Measurements from ENCODE around the gene COL23A1. TPM values are rescaled to one million over a fixed set of nuclear protein-coding genes. Genes with fewer than 3 reads are reported as not detected.

The COL23A1 gene
- total and polyA plus RNA-seq, 2 experiments from 2014 or later = 4.8 to 8.2 TPM

DNA sequence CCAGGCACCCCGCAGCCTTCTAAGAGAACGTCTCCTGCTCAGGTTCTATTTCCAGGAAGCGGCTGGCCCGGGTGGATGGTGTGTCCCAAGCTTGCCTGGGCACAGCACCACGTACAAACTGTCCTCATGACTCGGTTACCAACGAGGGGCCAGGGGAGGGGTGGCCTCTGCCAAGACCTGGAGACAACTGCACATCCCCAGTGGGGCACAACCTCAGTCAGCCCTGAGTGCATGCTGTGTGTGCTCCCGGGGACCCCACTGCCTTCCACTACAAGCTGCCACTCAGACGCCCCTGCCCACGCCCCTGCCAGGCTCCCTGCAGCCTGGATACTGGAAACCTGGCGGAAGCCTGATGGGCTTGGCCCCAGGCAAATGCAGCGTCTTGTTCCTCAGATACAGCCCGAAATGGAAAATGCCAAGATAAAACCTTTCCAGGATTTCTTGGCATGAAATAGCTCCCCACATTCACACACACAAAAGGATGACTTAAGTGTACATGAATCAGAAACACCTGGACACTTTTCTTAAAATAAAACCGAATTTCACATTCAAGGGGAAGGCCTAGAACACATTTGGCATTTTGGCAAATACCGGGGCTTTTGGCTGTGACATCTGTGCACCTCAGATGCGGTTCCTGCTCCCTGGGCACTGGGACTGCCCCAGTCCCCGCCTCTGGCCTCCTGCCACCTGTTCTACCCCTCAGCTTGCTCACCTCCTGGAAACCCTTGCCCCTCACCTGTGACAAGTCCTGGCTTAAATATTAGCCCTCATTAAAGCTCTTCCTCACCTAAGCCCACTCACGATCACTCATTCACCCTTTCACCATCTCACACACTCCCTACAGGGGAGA lies 62.5 kb downstream of the COL23A1 start:
- Mint-ChIP-seq H3K4me1 (peaks cover 23% of the 10 kb centered on the region), H3K27me3 (ENCODE audit: insufficient read depth, low read depth, poor library complexity) (peaks cover 5% of the 10 kb centered on the region), H3K9me3 (no peaks in the 10 kb centered on the region), H3K27ac (no peak overlapping the region), H3K36me3 (ENCODE audit: low read depth) (no peaks in the 10 kb centered on the region), H3K4me3 (no peak overlapping the region)
- ATAC-seq (no peak), DNase-seq (ENCODE audit: low spot score) (no peak)
- no peak overlapping the region; the same call in 1 of the 2 replicates for H3K4me2 ChIP-seq
- H3K79me2 ChIP-seq (replicated peaks; ENCODE audit: insufficient read depth) = no peaks in the 10 kb centered on the region
- no peak overlapping the region for H2AFZ ChIP-seq
- H3K27me3 ChIP-seq (ENCODE audit: insufficient read depth) = no peaks in the 10 kb centered on the region
- H3K4me1 ChIP-seq (ENCODE audit: insufficient read depth) = peaks cover 15% of the 10 kb centered on the region
- no peaks in the 10 kb centered on the region for H3K36me3 ChIP-seq (ENCODE audit: insufficient read depth)
- no peak overlapping the region for H3K27ac ChIP-seq (ENCODE audit: low read depth)
- no peak overlapping the region for H3K4me3 ChIP-seq
- no peaks in the 10 kb centered on the region for H3F3A ChIP-seq (replicated peaks; ENCODE audit: low read depth)
- no peaks in the 10 kb centered on the region for H3K9me2 ChIP-seq (ENCODE audit: insufficient read depth)
- H4K20me1 ChIP-seq (replicated peaks; ENCODE audit: insufficient read depth) = no peaks in the 10 kb centered on the region
- TF ChIP-seq, protein P1, sequence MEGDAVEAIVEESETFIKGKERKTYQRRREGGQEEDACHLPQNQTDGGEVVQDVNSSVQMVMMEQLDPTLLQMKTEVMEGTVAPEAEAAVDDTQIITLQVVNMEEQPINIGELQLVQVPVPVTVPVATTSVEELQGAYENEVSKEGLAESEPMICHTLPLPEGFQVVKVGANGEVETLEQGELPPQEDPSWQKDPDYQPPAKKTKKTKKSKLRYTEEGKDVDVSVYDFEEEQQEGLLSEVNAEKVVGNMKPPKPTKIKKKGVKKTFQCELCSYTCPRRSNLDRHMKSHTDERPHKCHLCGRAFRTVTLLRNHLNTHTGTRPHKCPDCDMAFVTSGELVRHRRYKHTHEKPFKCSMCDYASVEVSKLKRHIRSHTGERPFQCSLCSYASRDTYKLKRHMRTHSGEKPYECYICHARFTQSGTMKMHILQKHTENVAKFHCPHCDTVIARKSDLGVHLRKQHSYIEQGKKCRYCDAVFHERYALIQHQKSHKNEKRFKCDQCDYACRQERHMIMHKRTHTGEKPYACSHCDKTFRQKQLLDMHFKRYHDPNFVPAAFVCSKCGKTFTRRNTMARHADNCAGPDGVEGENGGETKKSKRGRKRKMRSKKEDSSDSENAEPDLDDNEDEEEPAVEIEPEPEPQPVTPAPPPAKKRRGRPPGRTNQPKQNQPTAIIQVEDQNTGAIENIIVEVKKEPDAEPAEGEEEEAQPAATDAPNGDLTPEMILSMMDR (conservative IDR thresholded peaks at IDR 0.05; ENCODE audit: low read depth in 2 of 2) = no peak
- TF ChIP-seq EZH2 (IDR thresholded peaks at IDR 0.05; ENCODE audit: low read depth, unreplicated experiment) (no peak), EZH2phosphoT487 (IDR thresholded peaks at IDR 0.05; ENCODE audit: unreplicated experiment) (no peak), POLR2AphosphoS5 (IDR thresholded peaks at IDR 0.05; ENCODE audit: low read depth) (no peak), ZNF331 (CRISPR knock-in tag; IDR thresholded peaks at IDR 0.05; ENCODE audit: low read depth) (no peak), JUNB (IDR thresholded peaks at IDR 0.05; ENCODE audit: unreplicated experiment) (no peak), ZNF114 (CRISPR knock-in tag; IDR thresholded peaks at IDR 0.05) (no peak), CREB1 (CRISPR knock-in tag; IDR thresholded peaks at IDR 0.05; ENCODE audit: low read depth) (no peak), STAT1 (IDR thresholded peaks at IDR 0.05; ENCODE audit: unreplicated experiment) (no peak), NANOG (IDR thresholded peaks at IDR 0.05; ENCODE audit: borderline replicate concordance) (no peak)
- TF ChIP-seq, protein P2, sequence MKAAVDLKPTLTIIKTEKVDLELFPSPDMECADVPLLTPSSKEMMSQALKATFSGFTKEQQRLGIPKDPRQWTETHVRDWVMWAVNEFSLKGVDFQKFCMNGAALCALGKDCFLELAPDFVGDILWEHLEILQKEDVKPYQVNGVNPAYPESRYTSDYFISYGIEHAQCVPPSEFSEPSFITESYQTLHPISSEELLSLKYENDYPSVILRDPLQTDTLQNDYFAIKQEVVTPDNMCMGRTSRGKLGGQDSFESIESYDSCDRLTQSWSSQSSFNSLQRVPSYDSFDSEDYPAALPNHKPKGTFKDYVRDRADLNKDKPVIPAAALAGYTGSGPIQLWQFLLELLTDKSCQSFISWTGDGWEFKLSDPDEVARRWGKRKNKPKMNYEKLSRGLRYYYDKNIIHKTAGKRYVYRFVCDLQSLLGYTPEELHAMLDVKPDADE (IDR thresholded peaks at IDR 0.05) = no peak
- TF ChIP-seq, protein P3, sequence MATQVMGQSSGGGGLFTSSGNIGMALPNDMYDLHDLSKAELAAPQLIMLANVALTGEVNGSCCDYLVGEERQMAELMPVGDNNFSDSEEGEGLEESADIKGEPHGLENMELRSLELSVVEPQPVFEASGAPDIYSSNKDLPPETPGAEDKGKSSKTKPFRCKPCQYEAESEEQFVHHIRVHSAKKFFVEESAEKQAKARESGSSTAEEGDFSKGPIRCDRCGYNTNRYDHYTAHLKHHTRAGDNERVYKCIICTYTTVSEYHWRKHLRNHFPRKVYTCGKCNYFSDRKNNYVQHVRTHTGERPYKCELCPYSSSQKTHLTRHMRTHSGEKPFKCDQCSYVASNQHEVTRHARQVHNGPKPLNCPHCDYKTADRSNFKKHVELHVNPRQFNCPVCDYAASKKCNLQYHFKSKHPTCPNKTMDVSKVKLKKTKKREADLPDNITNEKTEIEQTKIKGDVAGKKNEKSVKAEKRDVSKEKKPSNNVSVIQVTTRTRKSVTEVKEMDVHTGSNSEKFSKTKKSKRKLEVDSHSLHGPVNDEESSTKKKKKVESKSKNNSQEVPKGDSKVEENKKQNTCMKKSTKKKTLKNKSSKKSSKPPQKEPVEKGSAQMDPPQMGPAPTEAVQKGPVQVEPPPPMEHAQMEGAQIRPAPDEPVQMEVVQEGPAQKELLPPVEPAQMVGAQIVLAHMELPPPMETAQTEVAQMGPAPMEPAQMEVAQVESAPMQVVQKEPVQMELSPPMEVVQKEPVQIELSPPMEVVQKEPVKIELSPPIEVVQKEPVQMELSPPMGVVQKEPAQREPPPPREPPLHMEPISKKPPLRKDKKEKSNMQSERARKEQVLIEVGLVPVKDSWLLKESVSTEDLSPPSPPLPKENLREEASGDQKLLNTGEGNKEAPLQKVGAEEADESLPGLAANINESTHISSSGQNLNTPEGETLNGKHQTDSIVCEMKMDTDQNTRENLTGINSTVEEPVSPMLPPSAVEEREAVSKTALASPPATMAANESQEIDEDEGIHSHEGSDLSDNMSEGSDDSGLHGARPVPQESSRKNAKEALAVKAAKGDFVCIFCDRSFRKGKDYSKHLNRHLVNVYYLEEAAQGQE (IDR thresholded peaks at IDR 0.05; ENCODE audit: unreplicated experiment) = no peak
- TF ChIP-seq, protein P4, sequence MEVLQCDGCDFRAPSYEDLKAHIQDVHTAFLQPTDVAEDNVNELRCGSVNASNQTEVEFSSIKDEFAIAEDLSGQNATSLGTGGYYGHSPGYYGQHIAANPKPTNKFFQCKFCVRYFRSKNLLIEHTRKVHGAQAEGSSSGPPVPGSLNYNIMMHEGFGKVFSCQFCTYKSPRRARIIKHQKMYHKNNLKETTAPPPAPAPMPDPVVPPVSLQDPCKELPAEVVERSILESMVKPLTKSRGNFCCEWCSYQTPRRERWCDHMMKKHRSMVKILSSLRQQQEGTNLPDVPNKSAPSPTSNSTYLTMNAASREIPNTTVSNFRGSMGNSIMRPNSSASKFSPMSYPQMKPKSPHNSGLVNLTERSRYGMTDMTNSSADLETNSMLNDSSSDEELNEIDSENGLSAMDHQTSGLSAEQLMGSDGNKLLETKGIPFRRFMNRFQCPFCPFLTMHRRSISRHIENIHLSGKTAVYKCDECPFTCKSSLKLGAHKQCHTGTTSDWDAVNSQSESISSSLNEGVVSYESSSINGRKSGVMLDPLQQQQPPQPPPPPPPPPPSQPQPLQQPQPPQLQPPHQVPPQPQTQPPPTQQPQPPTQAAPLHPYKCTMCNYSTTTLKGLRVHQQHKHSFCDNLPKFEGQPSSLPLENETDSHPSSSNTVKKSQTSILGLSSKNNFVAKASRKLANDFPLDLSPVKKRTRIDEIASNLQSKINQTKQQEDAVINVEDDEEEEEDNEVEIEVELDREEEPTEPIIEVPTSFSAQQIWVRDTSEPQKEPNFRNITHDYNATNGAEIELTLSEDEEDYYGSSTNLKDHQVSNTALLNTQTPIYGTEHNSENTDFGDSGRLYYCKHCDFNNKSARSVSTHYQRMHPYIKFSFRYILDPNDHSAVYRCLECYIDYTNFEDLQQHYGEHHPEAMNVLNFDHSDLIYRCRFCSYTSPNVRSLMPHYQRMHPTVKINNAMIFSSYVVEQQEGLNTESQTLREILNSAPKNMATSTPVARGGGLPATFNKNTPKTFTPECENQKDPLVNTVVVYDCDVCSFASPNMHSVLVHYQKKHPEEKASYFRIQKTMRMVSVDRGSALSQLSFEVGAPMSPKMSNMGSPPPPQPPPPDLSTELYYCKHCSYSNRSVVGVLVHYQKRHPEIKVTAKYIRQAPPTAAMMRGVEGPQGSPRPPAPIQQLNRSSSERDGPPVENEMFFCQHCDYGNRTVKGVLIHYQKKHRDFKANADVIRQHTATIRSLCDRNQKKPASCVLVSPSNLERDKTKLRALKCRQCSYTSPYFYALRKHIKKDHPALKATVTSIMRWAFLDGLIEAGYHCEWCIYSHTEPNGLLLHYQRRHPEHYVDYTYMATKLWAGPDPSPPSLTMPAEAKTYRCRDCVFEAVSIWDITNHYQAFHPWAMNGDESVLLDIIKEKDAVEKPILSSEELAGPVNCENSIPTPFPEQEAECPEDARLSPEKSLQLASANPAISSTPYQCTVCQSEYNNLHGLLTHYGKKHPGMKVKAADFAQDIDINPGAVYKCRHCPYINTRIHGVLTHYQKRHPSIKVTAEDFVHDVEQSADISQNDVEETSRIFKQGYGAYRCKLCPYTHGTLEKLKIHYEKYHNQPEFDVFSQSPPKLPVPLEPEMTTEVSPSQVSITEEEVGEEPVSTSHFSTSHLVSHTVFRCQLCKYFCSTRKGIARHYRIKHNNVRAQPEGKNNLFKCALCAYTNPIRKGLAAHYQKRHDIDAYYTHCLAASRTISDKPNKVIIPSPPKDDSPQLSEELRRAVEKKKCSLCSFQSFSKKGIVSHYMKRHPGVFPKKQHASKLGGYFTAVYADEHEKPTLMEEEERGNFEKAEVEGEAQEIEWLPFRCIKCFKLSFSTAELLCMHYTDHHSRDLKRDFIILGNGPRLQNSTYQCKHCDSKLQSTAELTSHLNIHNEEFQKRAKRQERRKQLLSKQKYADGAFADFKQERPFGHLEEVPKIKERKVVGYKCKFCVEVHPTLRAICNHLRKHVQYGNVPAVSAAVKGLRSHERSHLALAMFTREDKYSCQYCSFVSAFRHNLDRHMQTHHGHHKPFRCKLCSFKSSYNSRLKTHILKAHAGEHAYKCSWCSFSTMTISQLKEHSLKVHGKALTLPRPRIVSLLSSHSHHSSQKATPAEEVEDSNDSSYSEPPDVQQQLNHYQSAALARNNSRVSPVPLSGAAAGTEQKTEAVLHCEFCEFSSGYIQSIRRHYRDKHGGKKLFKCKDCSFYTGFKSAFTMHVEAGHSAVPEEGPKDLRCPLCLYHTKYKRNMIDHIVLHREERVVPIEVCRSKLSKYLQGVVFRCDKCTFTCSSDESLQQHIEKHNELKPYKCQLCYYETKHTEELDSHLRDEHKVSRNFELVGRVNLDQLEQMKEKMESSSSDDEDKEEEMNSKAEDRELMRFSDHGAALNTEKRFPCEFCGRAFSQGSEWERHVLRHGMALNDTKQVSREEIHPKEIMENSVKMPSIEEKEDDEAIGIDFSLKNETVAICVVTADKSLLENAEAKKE (CRISPR knock-in tag; IDR thresholded peaks at IDR 0.05) = no peak

Measured in GM23338 (cell line).